Measurements from ENCODE around the gene SPINK9. TPM values are rescaled to one million over a fixed set of nuclear protein-coding genes. Genes with fewer than 3 reads are reported as not detected.

Gene SPINK9
- total RNA-seq, 1 donor from 2014 or later: not detected

DNA sequence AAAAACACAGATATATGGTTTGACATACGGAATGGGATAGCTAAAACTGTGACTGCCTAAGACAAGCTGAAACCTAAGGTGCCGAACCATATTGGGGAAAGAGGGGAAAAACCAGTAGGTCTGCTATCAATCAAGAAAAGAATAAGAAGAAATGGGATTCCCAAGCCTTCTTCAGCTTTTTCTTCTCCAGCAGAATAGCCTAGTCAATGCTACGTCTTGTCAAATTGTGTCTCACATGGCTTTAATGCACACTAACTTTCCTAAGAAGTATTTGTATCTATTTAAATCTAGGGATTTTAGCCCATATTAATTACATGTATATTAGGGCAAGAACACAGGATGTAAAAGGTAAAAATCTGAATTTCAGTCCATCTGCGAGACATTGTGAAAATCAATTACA lies 47.6 kb downstream of the SPINK9 start:
- H3K27me3 ChIP-seq (ENCODE audit: control insufficient read depth, insufficient read depth, low read length): no peaks in the 10 kb centered on the region
- no peak for FAIRE-seq
- no peaks in the 10 kb centered on the region for H3K36me3 ChIP-seq (ENCODE audit: control insufficient read depth, insufficient read depth, low read length)
- no peak for DNase-seq (ENCODE audit: low read depth)
- H3K4me3 ChIP-seq (ENCODE audit: low read depth, low read length): peak overlapping the region; percentile 55
- TF ChIP-seq, protein P1, sequence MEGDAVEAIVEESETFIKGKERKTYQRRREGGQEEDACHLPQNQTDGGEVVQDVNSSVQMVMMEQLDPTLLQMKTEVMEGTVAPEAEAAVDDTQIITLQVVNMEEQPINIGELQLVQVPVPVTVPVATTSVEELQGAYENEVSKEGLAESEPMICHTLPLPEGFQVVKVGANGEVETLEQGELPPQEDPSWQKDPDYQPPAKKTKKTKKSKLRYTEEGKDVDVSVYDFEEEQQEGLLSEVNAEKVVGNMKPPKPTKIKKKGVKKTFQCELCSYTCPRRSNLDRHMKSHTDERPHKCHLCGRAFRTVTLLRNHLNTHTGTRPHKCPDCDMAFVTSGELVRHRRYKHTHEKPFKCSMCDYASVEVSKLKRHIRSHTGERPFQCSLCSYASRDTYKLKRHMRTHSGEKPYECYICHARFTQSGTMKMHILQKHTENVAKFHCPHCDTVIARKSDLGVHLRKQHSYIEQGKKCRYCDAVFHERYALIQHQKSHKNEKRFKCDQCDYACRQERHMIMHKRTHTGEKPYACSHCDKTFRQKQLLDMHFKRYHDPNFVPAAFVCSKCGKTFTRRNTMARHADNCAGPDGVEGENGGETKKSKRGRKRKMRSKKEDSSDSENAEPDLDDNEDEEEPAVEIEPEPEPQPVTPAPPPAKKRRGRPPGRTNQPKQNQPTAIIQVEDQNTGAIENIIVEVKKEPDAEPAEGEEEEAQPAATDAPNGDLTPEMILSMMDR (IDR thresholded peaks at IDR 0.05; ENCODE audit: insufficient read depth, low read length, severe bottlenecking): no peak

DNA sequence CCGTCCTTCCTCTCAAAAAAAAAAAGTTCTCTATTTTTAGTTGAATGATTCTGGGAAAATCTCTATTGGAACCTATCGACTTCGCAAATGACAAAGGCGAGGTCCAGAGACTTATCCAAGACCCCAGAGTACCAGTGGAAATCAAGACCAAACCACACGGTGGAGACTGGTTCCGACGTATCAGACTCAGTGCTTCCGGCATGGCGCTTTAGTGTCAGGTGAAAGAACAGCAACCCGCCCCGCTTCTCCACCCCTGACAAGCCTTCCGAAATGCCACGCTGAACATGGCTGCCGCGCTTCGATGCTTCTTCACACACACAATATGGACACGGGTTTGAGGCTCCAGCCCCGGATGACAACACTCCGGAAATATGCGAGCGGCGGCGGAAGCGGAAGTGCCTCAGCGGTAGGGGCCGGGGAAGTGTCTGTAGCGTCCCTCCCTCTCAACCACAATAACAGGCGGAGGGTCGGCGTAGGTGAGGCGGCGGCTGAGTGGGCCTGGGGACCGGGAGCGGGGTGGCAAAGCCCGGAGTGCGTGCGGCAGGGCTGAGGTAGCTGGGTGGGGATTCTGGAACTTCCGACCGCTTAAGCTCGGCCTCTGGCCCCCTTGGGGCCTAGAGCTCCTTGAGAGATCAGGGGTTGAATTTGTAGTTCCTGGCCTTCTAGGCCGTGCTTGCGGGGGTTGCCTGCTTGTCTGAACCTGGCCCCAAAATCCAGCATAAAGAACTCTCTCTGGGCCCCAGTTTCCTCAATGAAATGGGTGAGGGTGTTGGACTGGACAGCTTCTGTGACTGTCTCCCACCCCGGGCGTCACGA lies 48.4 kb downstream of the SPINK9 start, which contains the start of gene FBXO38:
Gene FBXO38 (plus strand): TSS at position 395 of the 816 bp plus-strand sequence. CDS start 10,819 bp downstream, outside the sequence.
- DNase-seq (ENCODE audit: low read depth) (peak; percentile 96), FAIRE-seq (peak; percentile 92)
- Histone ChIP-seq H3K27me3 (ENCODE audit: control insufficient read depth, insufficient read depth, low read length) (no peaks in the 10 kb centered on the region), H3K36me3 (ENCODE audit: control insufficient read depth, insufficient read depth, low read length) (no peaks in the 10 kb centered on the region), H3K4me3 (ENCODE audit: low read depth, low read length) (peak within 1 kb of the TSS; percentile 55)
- TF ChIP-seq, protein P1 (IDR thresholded peaks at IDR 0.05; ENCODE audit: insufficient read depth, low read length, severe bottlenecking): peak; percentile 22

DNA sequence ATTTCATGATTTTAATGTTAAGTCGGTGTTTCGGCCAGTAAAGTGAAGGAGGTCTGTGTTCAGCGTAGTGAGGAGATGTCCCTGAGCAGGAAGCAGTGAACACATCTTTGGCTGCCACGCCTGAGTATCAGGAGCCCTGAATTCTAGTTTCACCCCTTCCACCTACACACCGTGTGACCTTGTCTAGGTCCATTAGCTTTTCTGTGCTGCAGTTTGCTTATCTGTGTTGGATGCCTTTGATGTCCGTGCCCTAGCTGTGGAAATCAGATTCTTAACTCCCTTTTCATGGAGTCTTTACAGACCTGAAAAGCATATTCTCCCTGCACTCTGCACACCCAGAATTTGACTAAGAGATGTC lies 49.0 kb downstream of the SPINK9 start:
- FAIRE-seq: peak; percentile 72

DNA sequence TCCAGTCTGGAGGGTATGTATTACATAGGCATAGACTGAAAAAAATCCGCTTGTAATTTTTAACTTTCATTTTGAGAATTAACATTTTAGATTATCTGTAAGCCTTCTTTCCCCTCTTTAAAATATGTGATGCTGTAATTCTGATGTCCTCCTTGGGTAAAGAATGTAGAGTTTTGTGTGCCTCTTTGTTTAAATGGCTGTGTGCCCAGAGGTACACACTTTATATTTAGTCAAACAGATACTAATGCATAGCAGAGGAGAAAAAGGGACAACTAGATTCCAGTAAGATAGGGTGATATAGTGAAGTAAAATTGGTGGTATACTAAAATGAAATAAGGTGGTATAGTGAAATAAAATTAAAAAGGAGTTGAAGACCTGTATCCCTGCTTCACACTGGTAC lies 49.7 kb downstream of the SPINK9 start:
- Histone ChIP-seq H3K27me3 (ENCODE audit: control insufficient read depth, insufficient read depth, low read length) (no peaks in the 10 kb centered on the region), H3K36me3 (ENCODE audit: control insufficient read depth, insufficient read depth, low read length) (no peaks in the 10 kb centered on the region), H3K4me3 (ENCODE audit: low read depth, low read length) (no peak overlapping the region)
- DNase-seq (ENCODE audit: low read depth): no peak
- FAIRE-seq: no peak
- TF ChIP-seq, protein P1 (IDR thresholded peaks at IDR 0.05; ENCODE audit: insufficient read depth, low read length, severe bottlenecking): no peak

More for the DNA sequence above, 49.0 kb downstream of the SPINK9 start:
- Histone ChIP-seq H3K36me3 (ENCODE audit: control insufficient read depth, insufficient read depth, low read length) (no peaks in the 10 kb centered on the region), H3K27me3 (ENCODE audit: control insufficient read depth, insufficient read depth, low read length) (no peaks in the 10 kb centered on the region), H3K4me3 (ENCODE audit: low read depth, low read length) (peak overlapping the region; percentile 55)
- no peak for DNase-seq (ENCODE audit: low read depth)
- TF ChIP-seq, protein P1 (IDR thresholded peaks at IDR 0.05; ENCODE audit: insufficient read depth, low read length, severe bottlenecking): no peak

DNA sequence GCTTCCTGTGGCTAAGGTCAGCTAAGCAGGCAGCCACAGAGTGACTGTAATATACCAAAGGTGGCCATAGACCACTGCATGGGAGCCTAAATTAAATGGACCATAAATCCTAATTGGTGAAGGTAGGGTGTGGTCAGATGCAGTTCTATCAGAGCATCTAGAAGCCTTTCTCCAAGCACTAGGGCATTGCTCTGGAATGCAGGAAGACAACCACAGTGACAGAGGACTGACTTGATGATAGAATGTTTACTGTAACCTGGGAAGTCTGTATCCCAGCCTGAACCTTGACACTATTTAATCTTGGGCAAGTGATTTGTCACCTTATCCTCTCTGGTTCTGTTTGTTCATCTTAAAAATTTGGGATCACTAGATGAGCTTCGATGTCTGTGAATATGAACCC lies 50.7 kb downstream of the SPINK9 start:
- FAIRE-seq (no peak), DNase-seq (ENCODE audit: low read depth) (no peak)
- Histone ChIP-seq H3K27me3 (ENCODE audit: control insufficient read depth, insufficient read depth, low read length) (no peaks in the 10 kb centered on the region), H3K4me3 (ENCODE audit: low read depth, low read length) (no peak overlapping the region), H3K36me3 (ENCODE audit: control insufficient read depth, insufficient read depth, low read length) (no peaks in the 10 kb centered on the region)
- TF ChIP-seq, protein P1 (IDR thresholded peaks at IDR 0.05; ENCODE audit: insufficient read depth, low read length, severe bottlenecking): no peak

All from bronchial epithelial cell (primary cell).